ENCODE measurements around the gene NALCN. TPM values are rescaled to one million over a fixed set of nuclear protein-coding genes. Genes with fewer than 3 reads are reported as not detected.

The NALCN gene
- total and polyA plus RNA-seq, 2 experiments from 2014 or later: 0.50 to 0.87 TPM

DNA sequence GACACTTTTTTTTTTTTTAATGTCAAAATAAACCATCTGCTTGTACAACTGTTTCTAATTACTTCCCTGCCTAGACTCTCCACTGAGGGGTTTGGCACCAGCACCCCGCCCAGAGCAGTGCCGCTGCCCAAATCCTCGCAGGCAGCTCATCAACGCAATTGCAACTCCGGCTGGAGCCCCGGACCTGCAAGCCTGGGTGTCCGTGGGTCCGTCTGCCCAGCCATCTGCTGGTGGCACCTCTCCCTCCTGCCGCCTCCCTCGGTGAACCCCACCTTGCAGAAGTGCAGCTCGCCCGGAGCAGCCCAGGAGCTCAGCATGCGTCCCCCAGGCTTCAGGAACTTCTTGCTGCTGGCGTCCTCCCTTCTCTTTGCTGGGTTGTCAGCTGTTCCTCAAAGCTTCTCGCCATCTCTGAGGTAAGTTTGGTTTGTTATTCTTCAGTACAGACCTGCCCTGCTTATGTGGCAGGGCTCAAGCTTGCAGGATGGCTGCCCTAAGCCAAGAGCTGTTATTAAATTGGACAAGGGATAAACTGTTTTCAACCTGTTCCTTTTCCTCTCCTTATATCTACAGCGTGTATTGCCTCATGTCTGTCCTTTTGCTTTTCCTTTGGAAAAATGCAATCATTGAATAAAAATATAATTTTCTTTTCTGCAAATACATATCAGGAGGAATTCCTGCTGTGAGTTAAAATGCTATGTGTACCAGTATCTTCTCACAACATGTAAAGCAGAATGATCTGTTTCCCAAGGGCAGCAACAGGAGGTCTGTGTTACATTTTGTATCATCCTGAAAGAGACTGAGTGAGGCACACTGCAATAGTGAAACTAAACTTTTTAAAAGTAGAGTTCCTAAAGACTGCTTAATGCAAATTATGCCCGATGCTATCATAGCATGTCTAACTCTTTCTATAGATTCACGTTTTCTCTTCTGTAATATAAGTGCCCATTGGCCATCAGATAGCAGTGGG lies 36.5 kb upstream of the NALCN start, which contains the start of gene ITGBL1:
ITGBL1 (plus strand) TSS at position 157 of the 967 bp plus-strand sequence; CDS start at position 316, 159 bp downstream.
- TF ChIP-seq REST (IDR thresholded peaks at IDR 0.05; ENCODE audit: unreplicated experiment) (no peak), ZNF331 (CRISPR knock-in tag; IDR thresholded peaks at IDR 0.05; ENCODE audit: low read depth) (no peak), CREB1 (CRISPR knock-in tag; IDR thresholded peaks at IDR 0.05; ENCODE audit: low read depth) (no peak), NANOG (IDR thresholded peaks at IDR 0.05; ENCODE audit: borderline replicate concordance) (no peak), STAT1 (IDR thresholded peaks at IDR 0.05; ENCODE audit: unreplicated experiment) (no peak), ZNF462 (CRISPR knock-in tag; IDR thresholded peaks at IDR 0.05) (no peak), ZNF114 (CRISPR knock-in tag; IDR thresholded peaks at IDR 0.05) (no peak), EZH2phosphoT487 (IDR thresholded peaks at IDR 0.05; ENCODE audit: unreplicated experiment) (no peak), POLR2AphosphoS5 (IDR thresholded peaks at IDR 0.05; ENCODE audit: low read depth) (no peak), JUNB (IDR thresholded peaks at IDR 0.05; ENCODE audit: unreplicated experiment) (no peak), EZH2 (IDR thresholded peaks at IDR 0.05; ENCODE audit: low read depth, unreplicated experiment) (no peak)
- TF ChIP-seq, protein P1, sequence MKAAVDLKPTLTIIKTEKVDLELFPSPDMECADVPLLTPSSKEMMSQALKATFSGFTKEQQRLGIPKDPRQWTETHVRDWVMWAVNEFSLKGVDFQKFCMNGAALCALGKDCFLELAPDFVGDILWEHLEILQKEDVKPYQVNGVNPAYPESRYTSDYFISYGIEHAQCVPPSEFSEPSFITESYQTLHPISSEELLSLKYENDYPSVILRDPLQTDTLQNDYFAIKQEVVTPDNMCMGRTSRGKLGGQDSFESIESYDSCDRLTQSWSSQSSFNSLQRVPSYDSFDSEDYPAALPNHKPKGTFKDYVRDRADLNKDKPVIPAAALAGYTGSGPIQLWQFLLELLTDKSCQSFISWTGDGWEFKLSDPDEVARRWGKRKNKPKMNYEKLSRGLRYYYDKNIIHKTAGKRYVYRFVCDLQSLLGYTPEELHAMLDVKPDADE (IDR thresholded peaks at IDR 0.05): no peak
- TF ChIP-seq, protein P2, sequence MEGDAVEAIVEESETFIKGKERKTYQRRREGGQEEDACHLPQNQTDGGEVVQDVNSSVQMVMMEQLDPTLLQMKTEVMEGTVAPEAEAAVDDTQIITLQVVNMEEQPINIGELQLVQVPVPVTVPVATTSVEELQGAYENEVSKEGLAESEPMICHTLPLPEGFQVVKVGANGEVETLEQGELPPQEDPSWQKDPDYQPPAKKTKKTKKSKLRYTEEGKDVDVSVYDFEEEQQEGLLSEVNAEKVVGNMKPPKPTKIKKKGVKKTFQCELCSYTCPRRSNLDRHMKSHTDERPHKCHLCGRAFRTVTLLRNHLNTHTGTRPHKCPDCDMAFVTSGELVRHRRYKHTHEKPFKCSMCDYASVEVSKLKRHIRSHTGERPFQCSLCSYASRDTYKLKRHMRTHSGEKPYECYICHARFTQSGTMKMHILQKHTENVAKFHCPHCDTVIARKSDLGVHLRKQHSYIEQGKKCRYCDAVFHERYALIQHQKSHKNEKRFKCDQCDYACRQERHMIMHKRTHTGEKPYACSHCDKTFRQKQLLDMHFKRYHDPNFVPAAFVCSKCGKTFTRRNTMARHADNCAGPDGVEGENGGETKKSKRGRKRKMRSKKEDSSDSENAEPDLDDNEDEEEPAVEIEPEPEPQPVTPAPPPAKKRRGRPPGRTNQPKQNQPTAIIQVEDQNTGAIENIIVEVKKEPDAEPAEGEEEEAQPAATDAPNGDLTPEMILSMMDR (conservative IDR thresholded peaks at IDR 0.05; ENCODE audit: low read depth in 2 of 2): no peak
- Histone ChIP-seq H3K79me2 (replicated peaks; ENCODE audit: insufficient read depth) (no peaks in the 10 kb centered on the region), H3F3A (replicated peaks; ENCODE audit: low read depth) (no peaks in the 10 kb centered on the region), H3K27ac (ENCODE audit: low read depth) (no peak within 1 kb of the TSS), H3K4me3 (peak within 1 kb of the TSS; percentile 51; the same call in 1 of the 2 replicates), H3K9me2 (ENCODE audit: insufficient read depth) (no peaks in the 10 kb centered on the region), H3K4me2 (peak within 1 kb of the TSS; percentile 67), H4K20me1 (replicated peaks; ENCODE audit: insufficient read depth) (no peaks in the 10 kb centered on the region), H3K27me3 (ENCODE audit: insufficient read depth) (no peaks in the 10 kb centered on the region), H3K4me1 (ENCODE audit: insufficient read depth) (peaks cover 18% of the 10 kb centered on the region), H2AFZ (peak within 1 kb of the TSS; percentile 93), H3K36me3 (ENCODE audit: insufficient read depth) (no peaks in the 10 kb centered on the region)
- H3K27ac Mint-ChIP-seq: no peak within 1 kb of the TSS
- no peaks in the 10 kb centered on the region for H3K9me3 Mint-ChIP-seq
- H3K4me3 Mint-ChIP-seq: no peak within 1 kb of the TSS
- H3K27me3 Mint-ChIP-seq (ENCODE audit: insufficient read depth, low read depth, poor library complexity): peaks cover 3% of the 10 kb centered on the region
- H3K4me1 Mint-ChIP-seq: peaks cover 20% of the 10 kb centered on the region
- H3K36me3 Mint-ChIP-seq (ENCODE audit: low read depth): no peaks in the 10 kb centered on the region
- ATAC-seq: peak; percentile 16; the same call in 2 of the 3 replicates
- DNase-seq (ENCODE audit: low spot score): no peak
